Activated naive CD8-positive, alpha-beta T cell (primary cell): ENCODE data around the gene PLXNA4.

Experiments used
- H3K27ac Mint-ChIP-seq: one replicate; pipeline ENCODE4 v1.8.0; 2021; ENCODE audit warnings: mixed read lengths
- H3K27me3 Mint-ChIP-seq: one replicate; pipeline ENCODE4 v1.8.0; 2021; ENCODE audit warnings: mixed read lengths
- H3K36me3 Mint-ChIP-seq: one replicate; pipeline ENCODE4 v1.8.0; 2021; ENCODE audit warnings: mixed read lengths
- H3K4me1 Mint-ChIP-seq: one replicate; pipeline ENCODE4 v1.8.0; 2021; ENCODE audit warnings: low read depth, mixed read lengths
- H3K4me3 Mint-ChIP-seq: one replicate; pipeline ENCODE4 v1.8.0; 2021; ENCODE audit warnings: mild to moderate bottlenecking, mixed read lengths
- H3K9me3 Mint-ChIP-seq: one replicate; pipeline ENCODE4 v1.8.0; 2021; ENCODE audit warnings: low read depth, mixed read lengths

Gene PLXNA4

GRCh38 chr7:132475037-132475668 lies 101.1 kb downstream of the PLXNA4 start:
- no peaks in the 10 kb centered on the region for H3K9me3 Mint-ChIP-seq
- H3K36me3 Mint-ChIP-seq: peaks cover 2% of the 10 kb centered on the region
- H3K4me3 Mint-ChIP-seq: no peak overlapping the region
- H3K27me3 Mint-ChIP-seq: no peaks in the 10 kb centered on the region
- peaks cover 24% of the 10 kb centered on the region for H3K4me1 Mint-ChIP-seq
- H3K27ac Mint-ChIP-seq: no peak overlapping the region

DNA sequence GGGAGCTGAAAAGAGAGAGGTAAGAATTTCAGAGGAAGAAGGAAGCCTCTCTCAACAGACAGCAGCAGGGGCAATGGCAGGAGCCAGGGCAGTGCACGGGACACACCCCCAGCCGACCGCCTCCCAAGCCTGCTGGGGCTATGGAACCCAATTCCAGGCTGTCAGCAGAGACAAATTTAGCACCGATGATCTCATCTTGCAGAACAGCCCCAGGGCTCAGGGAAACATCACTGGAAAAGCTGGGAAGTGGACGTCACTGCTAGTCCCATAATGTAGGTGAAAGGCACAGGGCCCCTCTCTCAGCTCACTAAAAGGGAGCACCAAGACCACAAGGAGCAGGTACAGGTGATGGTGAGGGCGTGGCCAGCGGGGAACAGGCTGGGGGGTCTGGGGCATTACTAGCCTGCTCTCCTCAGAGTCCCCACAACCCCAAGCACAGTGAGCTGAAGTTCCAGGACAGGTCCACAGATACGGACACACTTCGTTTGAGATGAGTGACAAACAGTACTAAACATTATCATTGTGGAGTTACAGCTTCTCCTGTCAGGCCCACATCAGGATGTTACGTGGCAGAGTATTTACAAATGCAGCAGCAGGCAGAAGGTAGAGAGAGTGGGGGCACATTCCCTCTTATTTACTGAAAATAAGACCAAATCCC lies 103.7 kb downstream of the PLXNA4 start:
- Mint-ChIP-seq H3K4me1 (peaks cover 24% of the 10 kb centered on the region), H3K36me3 (peaks cover 7% of the 10 kb centered on the region), H3K27ac (no peak overlapping the region), H3K27me3 (no peaks in the 10 kb centered on the region), H3K4me3 (no peak overlapping the region), H3K9me3 (no peaks in the 10 kb centered on the region)

- Mint-ChIP-seq H3K27ac (no peak overlapping the region), H3K4me1 (peaks cover 26% of the 10 kb centered on the region), H3K27me3 (no peaks in the 10 kb centered on the region), H3K9me3 (no peaks in the 10 kb centered on the region), H3K36me3 (peaks cover 7% of the 10 kb centered on the region), H3K4me3 (no peak overlapping the region)
Measured at GRCh38 chr7:132471515-132471914, 104.8 kb downstream of the PLXNA4 start.

DNA sequence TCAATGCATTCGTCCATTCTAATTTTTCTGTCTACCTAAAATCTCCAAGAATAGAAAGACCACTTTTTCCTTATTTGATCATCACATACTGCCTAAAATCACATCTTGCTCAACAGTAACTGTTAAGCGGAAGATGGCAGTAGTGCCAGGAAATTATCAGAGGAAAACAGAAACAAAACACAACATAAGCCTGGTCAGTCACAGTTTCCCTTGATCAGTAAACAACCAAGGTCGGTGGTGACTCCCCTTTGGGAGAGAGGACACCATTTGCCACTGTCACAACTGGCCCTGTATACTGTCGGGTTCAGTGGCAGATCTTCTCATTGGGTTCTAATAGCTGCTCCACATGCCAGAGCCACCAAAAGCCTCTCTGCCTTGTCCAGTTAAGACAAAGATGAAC lies 106.6 kb downstream of the PLXNA4 start:
- no peaks in the 10 kb centered on the region for H3K9me3 Mint-ChIP-seq
- H3K27me3 Mint-ChIP-seq: no peaks in the 10 kb centered on the region
- peaks cover 22% of the 10 kb centered on the region for H3K4me1 Mint-ChIP-seq
- H3K27ac Mint-ChIP-seq: no peak overlapping the region
- peaks cover 7% of the 10 kb centered on the region for H3K36me3 Mint-ChIP-seq
- no peak overlapping the region for H3K4me3 Mint-ChIP-seq

- Mint-ChIP-seq H3K4me3 (no peak overlapping the region), H3K4me1 (peaks cover 17% of the 10 kb centered on the region), H3K27ac (no peak overlapping the region)
Measured at GRCh38 chr7:132469264-132469663, 107.0 kb downstream of the PLXNA4 start.

DNA sequence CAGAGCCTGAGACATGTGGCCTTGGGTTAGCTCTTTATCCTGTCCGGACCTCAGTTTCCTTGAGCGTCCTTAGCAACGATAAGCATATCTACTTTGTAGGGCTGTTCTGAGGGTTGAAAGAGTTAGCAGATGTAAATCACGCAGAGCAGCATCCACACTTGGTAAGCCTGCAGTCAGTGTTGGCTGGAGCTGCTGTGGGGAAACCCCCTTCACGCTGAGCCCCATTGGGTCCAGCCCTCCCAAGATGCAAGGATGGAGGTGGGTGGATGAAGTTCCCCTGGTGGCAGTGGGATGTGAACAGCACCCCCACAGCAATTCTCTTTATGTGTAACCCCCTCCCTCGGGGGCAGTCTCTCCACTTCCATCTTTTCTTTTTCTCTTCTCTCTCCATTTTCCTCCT lies 109.9 kb downstream of the PLXNA4 start:
- peaks cover 16% of the 10 kb centered on the region for H3K4me1 Mint-ChIP-seq

More at GRCh38 chr7:132469264-132469663, 107.0 kb downstream of the PLXNA4 start:
- Mint-ChIP-seq H3K27me3 (no peaks in the 10 kb centered on the region), H3K9me3 (no peaks in the 10 kb centered on the region), H3K36me3 (peaks cover 7% of the 10 kb centered on the region)

DNA sequence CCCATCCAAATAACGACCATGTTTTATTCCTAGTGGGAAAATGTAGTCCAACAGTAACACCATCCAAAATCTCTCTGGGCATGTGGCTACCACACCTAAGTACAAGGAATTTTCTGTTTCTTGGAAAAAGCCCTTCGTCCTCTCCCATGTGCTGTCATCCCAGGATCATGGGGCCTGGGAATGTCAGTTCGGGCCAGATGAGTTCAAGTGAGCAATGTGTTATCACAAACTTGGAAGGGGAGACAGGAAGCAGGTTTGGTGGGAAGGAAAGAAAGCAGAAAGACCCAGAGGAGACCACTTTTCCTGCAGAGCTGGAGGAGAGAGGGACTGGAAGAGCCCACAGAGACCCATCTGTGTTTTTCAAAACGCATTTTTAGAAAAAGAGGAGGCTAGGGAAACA lies 110.8 kb downstream of the PLXNA4 start:
- Mint-ChIP-seq H3K36me3 (peaks cover 5% of the 10 kb centered on the region), H3K4me1 (peaks cover 23% of the 10 kb centered on the region), H3K9me3 (no peaks in the 10 kb centered on the region), H3K4me3 (no peak overlapping the region), H3K27me3 (no peaks in the 10 kb centered on the region), H3K27ac (no peak overlapping the region)

More for the DNA sequence above, 109.9 kb downstream of the PLXNA4 start:
- no peak overlapping the region for H3K4me3 Mint-ChIP-seq
- no peaks in the 10 kb centered on the region for H3K27me3 Mint-ChIP-seq
- no peak overlapping the region for H3K27ac Mint-ChIP-seq
- no peaks in the 10 kb centered on the region for H3K9me3 Mint-ChIP-seq
- peaks cover 5% of the 10 kb centered on the region for H3K36me3 Mint-ChIP-seq

DNA sequence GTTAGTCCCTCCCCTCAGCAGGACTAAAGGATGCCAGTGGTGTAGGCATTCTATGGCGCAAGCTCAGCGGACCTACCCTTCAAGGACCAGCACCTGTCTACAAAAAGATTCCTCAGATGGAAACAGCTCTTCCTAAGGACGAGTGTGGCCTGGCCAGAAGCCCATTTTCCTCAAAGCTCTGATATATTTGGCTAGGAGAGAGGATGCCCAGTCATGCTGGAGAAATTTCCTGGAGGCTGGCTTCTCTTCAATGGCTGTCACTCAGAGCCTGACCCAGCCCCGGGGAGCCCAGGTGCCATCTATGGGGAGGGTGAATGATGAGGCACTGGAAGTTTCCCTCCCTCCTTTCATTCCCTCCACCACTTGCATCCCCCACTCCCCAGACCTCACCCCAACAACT lies 111.5 kb downstream of the PLXNA4 start:
- H3K9me3 Mint-ChIP-seq: no peaks in the 10 kb centered on the region
- H3K4me3 Mint-ChIP-seq: no peak overlapping the region
- no peak overlapping the region for H3K27ac Mint-ChIP-seq
- peaks cover 5% of the 10 kb centered on the region for H3K36me3 Mint-ChIP-seq
- H3K4me1 Mint-ChIP-seq: peaks cover 26% of the 10 kb centered on the region
- no peaks in the 10 kb centered on the region for H3K27me3 Mint-ChIP-seq

GRCh38 chr7:132463922-132464321 lies 112.3 kb downstream of the PLXNA4 start:
- H3K4me3 Mint-ChIP-seq: no peak overlapping the region
- no peak overlapping the region for H3K27ac Mint-ChIP-seq
- H3K36me3 Mint-ChIP-seq: peaks cover 5% of the 10 kb centered on the region
- no peaks in the 10 kb centered on the region for H3K9me3 Mint-ChIP-seq
- no peaks in the 10 kb centered on the region for H3K27me3 Mint-ChIP-seq
- H3K4me1 Mint-ChIP-seq: peaks cover 26% of the 10 kb centered on the region

DNA sequence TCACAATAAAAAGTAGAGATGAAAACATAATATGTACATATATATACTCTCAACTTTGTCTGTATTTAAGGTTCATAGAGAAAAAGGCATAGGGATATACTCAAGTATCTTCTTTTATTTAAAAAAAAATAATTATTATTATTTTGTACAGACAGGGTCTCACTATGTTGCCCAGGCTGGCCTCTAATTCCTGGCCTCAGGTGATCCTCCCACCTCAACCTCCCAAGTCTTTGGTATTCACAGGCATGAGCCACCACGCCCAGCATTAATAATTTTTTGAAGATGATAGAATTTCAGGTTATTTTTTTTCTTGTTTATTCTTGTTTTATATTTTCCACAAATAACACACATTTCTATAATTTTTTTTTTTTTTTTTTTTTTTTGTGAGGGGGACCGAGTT lies 113.8 kb downstream of the PLXNA4 start:
- H3K27ac Mint-ChIP-seq: no peak overlapping the region
- no peaks in the 10 kb centered on the region for H3K36me3 Mint-ChIP-seq
- H3K4me3 Mint-ChIP-seq: no peak overlapping the region
- H3K9me3 Mint-ChIP-seq: no peaks in the 10 kb centered on the region
- no peaks in the 10 kb centered on the region for H3K27me3 Mint-ChIP-seq
- peaks cover 27% of the 10 kb centered on the region for H3K4me1 Mint-ChIP-seq

GRCh38 chr7:132461032-132461592 lies 115.2 kb downstream of the PLXNA4 start:
- peak overlapping the region; percentile 76 for H3K27ac Mint-ChIP-seq
- H3K36me3 Mint-ChIP-seq: no peaks in the 10 kb centered on the region
- H3K4me3 Mint-ChIP-seq: peak overlapping the region; percentile 48
- no peaks in the 10 kb centered on the region for H3K9me3 Mint-ChIP-seq
- no peaks in the 10 kb centered on the region for H3K27me3 Mint-ChIP-seq
- peaks cover 31% of the 10 kb centered on the region for H3K4me1 Mint-ChIP-seq

- Mint-ChIP-seq H3K27me3 (no peaks in the 10 kb centered on the region), H3K4me1 (peaks cover 51% of the 10 kb centered on the region), H3K27ac (peak overlapping the region; percentile 30), H3K9me3 (no peaks in the 10 kb centered on the region), H3K4me3 (no peak overlapping the region), H3K36me3 (no peaks in the 10 kb centered on the region)
Measured at GRCh38 chr7:132458729-132459128, 117.5 kb downstream of the PLXNA4 start.

GRCh38 chr7:132457658-132458057 lies 118.6 kb downstream of the PLXNA4 start:
- Mint-ChIP-seq H3K9me3 (no peaks in the 10 kb centered on the region), H3K27ac (no peak overlapping the region), H3K4me3 (no peak overlapping the region), H3K4me1 (peaks cover 54% of the 10 kb centered on the region), H3K36me3 (no peaks in the 10 kb centered on the region), H3K27me3 (no peaks in the 10 kb centered on the region)

DNA sequence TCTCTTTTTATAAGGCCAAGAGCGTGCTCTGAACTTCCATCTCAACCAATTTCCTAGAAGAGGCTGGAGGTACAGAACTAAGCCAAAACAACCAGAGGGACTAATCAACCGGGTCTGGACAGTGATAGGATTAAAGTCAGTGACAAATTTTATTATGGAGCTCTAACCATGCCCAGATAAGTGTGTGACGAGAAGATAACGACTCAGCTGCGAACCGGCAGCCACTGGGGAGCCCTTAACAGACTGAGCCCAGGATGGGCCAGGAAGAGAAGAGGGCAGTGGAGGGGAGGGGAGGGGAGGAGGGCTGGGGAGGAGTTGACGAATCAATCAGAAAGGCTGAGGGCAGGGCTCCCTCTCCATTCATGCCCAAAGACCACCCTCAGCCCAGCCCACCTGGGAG lies 119.9 kb downstream of the PLXNA4 start:
- Mint-ChIP-seq H3K9me3 (no peaks in the 10 kb centered on the region), H3K4me1 (peaks cover 53% of the 10 kb centered on the region), H3K27ac (no peak overlapping the region), H3K4me3 (no peak overlapping the region), H3K27me3 (no peaks in the 10 kb centered on the region), H3K36me3 (no peaks in the 10 kb centered on the region)

DNA sequence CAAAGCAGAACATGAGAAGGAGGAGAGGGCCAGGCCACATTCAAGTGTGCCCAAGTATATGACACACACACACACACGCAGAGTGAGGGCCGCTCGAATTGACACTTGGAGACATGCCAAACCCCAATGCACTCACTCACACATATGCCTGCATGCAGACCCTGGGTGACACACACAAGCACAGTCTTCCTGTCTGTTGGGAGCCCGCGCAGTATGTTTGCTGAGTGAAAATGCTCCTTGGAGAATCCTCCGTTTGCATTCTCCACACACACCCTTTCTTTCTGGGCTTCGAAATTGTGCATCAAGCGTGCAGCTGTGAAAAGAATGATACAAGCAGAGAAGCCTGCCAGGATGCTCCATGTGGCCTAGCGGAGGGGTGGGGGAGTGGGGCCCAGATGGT lies 120.9 kb downstream of the PLXNA4 start:
- peaks cover 53% of the 10 kb centered on the region for H3K4me1 Mint-ChIP-seq
- H3K4me3 Mint-ChIP-seq: peak overlapping the region; percentile 44
- H3K27ac Mint-ChIP-seq: no peak overlapping the region
- no peaks in the 10 kb centered on the region for H3K36me3 Mint-ChIP-seq
- H3K27me3 Mint-ChIP-seq: no peaks in the 10 kb centered on the region
- H3K9me3 Mint-ChIP-seq: no peaks in the 10 kb centered on the region
